ENCODE data around the gene PPFIA3. TPM values are rescaled to one million over a fixed set of nuclear protein-coding genes. Genes with fewer than 3 reads are reported as not detected.

Gene PPFIA3
- total RNA-seq, 1 experiment from 2014 or later: 27.3 TPM

DNA sequence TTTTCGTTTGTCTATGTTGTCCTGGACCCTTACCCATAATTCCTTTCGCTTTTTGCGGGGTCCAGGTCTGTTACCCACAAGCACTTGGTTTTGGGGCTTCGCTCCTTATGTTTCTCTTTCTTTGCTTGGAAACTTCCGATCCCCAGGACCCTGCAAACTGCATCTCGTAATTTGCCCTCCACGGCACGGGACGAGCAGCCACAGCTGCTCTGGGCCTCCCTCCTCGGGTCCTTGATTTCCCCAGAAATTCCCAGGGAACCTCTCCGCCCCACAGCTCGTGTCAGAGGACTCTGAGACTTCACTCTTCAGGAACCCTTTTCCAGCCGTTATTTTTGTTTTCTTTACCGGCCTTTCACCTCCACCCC, 33.5 kb upstream of the PPFIA3 start (continued):
- TF ChIP-seq RELA (CRISPR knock-in tag; IDR thresholded peaks at IDR 0.05; ENCODE audit: borderline replicate concordance): no peak

DNA sequence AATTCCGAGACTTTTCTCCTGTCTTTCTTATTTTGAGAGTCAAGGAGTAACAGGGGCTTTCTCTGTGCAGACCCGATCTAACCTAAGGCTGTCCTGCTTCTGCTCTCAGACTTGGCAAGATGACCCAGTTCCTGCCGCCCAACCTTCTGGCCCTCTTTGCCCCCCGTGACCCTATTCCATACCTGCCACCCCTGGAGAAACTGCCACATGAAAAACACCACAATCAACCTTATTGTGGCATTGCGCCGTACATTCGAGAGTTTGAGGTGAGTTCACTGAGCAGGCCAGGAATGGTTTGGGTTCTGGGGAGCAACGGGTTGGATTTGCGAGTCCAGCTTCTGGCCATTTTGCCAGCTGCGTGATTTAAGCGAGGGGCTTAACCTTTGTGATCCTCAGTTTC, 33.0 kb upstream of the PPFIA3 start:
- peaks cover 10% of the 10 kb centered on the region for H3K27me3 Mint-ChIP-seq (ENCODE audit: low read depth)
- TF ChIP-seq TCF7 (CRISPR knock-in tag; IDR thresholded peaks at IDR 0.05; ENCODE audit: low read depth) (no peak), HMGA2 (CRISPR knock-in tag; IDR thresholded peaks at IDR 0.05) (no peak), ZNF671 (CRISPR knock-in tag; IDR thresholded peaks at IDR 0.05) (no peak), GABPB1 (CRISPR knock-in tag; IDR thresholded peaks at IDR 0.05) (no peak)
- TF ChIP-seq, protein P1, sequence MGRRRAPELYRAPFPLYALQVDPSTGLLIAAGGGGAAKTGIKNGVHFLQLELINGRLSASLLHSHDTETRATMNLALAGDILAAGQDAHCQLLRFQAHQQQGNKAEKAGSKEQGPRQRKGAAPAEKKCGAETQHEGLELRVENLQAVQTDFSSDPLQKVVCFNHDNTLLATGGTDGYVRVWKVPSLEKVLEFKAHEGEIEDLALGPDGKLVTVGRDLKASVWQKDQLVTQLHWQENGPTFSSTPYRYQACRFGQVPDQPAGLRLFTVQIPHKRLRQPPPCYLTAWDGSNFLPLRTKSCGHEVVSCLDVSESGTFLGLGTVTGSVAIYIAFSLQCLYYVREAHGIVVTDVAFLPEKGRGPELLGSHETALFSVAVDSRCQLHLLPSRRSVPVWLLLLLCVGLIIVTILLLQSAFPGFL (CRISPR knock-in tag; IDR thresholded peaks at IDR 0.05; ENCODE audit: borderline replicate concordance): no peak
- TF ChIP-seq, protein P2, sequence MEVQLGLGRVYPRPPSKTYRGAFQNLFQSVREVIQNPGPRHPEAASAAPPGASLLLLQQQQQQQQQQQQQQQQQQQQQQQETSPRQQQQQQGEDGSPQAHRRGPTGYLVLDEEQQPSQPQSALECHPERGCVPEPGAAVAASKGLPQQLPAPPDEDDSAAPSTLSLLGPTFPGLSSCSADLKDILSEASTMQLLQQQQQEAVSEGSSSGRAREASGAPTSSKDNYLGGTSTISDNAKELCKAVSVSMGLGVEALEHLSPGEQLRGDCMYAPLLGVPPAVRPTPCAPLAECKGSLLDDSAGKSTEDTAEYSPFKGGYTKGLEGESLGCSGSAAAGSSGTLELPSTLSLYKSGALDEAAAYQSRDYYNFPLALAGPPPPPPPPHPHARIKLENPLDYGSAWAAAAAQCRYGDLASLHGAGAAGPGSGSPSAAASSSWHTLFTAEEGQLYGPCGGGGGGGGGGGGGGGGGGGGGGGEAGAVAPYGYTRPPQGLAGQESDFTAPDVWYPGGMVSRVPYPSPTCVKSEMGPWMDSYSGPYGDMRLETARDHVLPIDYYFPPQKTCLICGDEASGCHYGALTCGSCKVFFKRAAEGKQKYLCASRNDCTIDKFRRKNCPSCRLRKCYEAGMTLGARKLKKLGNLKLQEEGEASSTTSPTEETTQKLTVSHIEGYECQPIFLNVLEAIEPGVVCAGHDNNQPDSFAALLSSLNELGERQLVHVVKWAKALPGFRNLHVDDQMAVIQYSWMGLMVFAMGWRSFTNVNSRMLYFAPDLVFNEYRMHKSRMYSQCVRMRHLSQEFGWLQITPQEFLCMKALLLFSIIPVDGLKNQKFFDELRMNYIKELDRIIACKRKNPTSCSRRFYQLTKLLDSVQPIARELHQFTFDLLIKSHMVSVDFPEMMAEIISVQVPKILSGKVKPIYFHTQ (CRISPR knock-in tag; IDR thresholded peaks at IDR 0.05): no peak
- no peak for ATAC-seq
- ChIA-PET POLR2A (interaction anchor here (0.7 kb wide), 1 partner anchor 10 kb away, joined by 4 read pairs; no protein-coding TSS in a partner anchor), CTCF (interaction anchor here (2.4 kb wide), 1 partner anchor 11 kb away, joined by 11 read pairs; no protein-coding TSS in a partner anchor)
- H3K4me1 Mint-ChIP-seq: peaks cover 17% of the 10 kb centered on the region
- H3K4me3 Mint-ChIP-seq: peak overlapping the region; percentile 96
- H3K9me3 Mint-ChIP-seq: peaks cover 3% of the 10 kb centered on the region; the same call in 1 of the 2 replicates
- DNase-seq (ENCODE audit: low spot score): no peak
- H3K36me3 Mint-ChIP-seq: peaks cover 37% of the 10 kb centered on the region
- peak overlapping the region; percentile 97 for H3K27ac Mint-ChIP-seq

DNA sequence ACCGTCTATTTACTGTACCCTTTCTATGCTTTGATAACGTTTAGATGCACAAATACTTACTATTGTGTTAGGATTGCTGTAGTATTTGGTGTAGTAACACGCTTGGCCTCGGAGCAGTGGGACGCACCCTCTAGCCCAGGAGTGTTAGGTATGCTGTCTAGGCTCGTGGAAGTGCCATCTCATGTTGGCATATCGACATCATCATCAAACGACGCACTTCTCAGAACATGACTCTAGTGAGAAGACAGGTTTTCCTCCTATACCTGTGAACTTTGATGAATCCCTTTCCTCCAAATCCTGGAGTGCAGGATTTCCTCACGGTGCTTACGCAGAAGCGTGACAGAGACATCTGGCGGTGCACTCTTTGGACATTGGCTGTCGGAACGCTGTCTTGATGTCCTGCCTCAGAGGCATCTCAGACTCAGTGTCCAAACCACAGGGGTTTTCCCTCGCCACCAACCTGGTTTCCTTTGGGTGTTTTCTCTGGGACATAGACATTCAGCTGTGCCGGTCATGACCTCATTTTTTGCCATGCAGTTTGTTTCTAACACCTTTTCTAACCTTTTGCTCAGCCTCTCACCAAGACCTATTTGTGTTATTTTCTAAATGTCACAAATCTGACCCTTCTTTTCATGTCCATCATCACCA, 27.8 kb upstream of the PPFIA3 start:
- POLR2A ChIA-PET: no interaction called here
- CTCF ChIA-PET: interaction anchor here (0.6 kb wide), 1 partner anchor 296 kb away, joined by 3 read pairs; no protein-coding TSS in a partner anchor
- H3K4me1 Mint-ChIP-seq: peaks cover 6% of the 10 kb centered on the region
- peaks cover 70% of the 10 kb centered on the region for H3K36me3 Mint-ChIP-seq
- H3K4me3 Mint-ChIP-seq: no peak overlapping the region
- no peak for ATAC-seq
- DNase-seq (ENCODE audit: low spot score): no peak
- no peaks in the 10 kb centered on the region for H3K27me3 Mint-ChIP-seq (ENCODE audit: low read depth)
- no peak overlapping the region for H3K27ac Mint-ChIP-seq
- H3K9me3 Mint-ChIP-seq: no peaks in the 10 kb centered on the region
- TF ChIP-seq, protein P3, sequence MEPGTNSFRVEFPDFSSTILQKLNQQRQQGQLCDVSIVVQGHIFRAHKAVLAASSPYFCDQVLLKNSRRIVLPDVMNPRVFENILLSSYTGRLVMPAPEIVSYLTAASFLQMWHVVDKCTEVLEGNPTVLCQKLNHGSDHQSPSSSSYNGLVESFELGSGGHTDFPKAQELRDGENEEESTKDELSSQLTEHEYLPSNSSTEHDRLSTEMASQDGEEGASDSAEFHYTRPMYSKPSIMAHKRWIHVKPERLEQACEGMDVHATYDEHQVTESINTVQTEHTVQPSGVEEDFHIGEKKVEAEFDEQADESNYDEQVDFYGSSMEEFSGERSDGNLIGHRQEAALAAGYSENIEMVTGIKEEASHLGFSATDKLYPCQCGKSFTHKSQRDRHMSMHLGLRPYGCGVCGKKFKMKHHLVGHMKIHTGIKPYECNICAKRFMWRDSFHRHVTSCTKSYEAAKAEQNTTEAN (CRISPR knock-in tag; IDR thresholded peaks at IDR 0.05): no peak
- TF ChIP-seq, protein P2 (CRISPR knock-in tag; IDR thresholded peaks at IDR 0.05): no peak
- TF ChIP-seq NFYB (CRISPR knock-in tag; conservative IDR thresholded peaks at IDR 0.05; ENCODE audit: low read depth) (no peak), HMGA2 (CRISPR knock-in tag; IDR thresholded peaks at IDR 0.05) (no peak), NR3C1 (CRISPR knock-in tag; conservative IDR thresholded peaks at IDR 0.05; ENCODE audit: low read depth) (no peak), RORB (CRISPR knock-in tag; IDR thresholded peaks at IDR 0.05) (no peak), ZBTB21 (CRISPR knock-in tag; IDR thresholded peaks at IDR 0.05; ENCODE audit: borderline replicate concordance) (no peak), GRHL2 (CRISPR knock-in tag; IDR thresholded peaks at IDR 0.05; ENCODE audit: insufficient replicate concordance, severe bottlenecking) (no peak), MXD4 (CRISPR knock-in tag; IDR thresholded peaks at IDR 0.05; ENCODE audit: borderline replicate concordance) (no peak), ZNF121 (CRISPR knock-in tag; IDR thresholded peaks at IDR 0.05) (no peak), TEAD4 (CRISPR knock-in tag; IDR thresholded peaks at IDR 0.05) (no peak)
- TF ChIP-seq, protein P4, sequence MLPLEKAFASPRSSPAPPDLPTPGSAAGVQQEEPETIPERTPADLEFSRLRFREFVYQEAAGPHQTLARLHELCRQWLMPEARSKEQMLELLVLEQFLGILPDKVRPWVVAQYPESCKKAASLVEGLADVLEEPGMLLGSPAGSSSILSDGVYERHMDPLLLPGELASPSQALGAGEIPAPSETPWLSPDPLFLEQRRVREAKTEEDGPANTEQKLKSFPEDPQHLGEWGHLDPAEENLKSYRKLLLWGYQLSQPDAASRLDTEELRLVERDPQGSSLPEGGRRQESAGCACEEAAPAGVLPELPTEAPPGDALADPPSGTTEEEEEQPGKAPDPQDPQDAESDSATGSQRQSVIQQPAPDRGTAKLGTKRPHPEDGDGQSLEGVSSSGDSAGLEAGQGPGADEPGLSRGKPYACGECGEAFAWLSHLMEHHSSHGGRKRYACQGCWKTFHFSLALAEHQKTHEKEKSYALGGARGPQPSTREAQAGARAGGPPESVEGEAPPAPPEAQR (CRISPR knock-in tag; IDR thresholded peaks at IDR 0.05): no peak
- TF ChIP-seq, protein P5, sequence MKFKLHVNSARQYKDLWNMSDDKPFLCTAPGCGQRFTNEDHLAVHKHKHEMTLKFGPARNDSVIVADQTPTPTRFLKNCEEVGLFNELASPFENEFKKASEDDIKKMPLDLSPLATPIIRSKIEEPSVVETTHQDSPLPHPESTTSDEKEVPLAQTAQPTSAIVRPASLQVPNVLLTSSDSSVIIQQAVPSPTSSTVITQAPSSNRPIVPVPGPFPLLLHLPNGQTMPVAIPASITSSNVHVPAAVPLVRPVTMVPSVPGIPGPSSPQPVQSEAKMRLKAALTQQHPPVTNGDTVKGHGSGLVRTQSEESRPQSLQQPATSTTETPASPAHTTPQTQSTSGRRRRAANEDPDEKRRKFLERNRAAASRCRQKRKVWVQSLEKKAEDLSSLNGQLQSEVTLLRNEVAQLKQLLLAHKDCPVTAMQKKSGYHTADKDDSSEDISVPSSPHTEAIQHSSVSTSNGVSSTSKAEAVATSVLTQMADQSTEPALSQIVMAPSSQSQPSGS (CRISPR knock-in tag; IDR thresholded peaks at IDR 0.05; ENCODE audit: borderline replicate concordance, low read depth): no peak
- TF ChIP-seq, protein P6, sequence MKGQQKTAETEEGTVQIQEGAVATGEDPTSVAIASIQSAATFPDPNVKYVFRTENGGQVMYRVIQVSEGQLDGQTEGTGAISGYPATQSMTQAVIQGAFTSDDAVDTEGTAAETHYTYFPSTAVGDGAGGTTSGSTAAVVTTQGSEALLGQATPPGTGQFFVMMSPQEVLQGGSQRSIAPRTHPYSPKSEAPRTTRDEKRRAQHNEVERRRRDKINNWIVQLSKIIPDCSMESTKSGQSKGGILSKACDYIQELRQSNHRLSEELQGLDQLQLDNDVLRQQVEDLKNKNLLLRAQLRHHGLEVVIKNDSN (CRISPR knock-in tag; IDR thresholded peaks at IDR 0.05): no peak
